HEK293 (cell line): ENCODE measurements around the gene TMX2.

ENCODE experiments used
- CTCF ChIP-seq: fragments of 450-650 bp; formaldehyde crosslinking; IDR thresholded peaks from 2 replicates; pipeline ENCODE4 v1.5.1; 2016; ENCODE audit warnings: missing biosample characterization, missing genetic modification characterization
- KLF16 ChIP-seq: fragments of 450-650 bp; formaldehyde crosslinking; IDR thresholded peaks from 2 replicates; pipeline ENCODE4 v1.5.1; 2017; ENCODE audit warnings: missing biosample characterization, missing genetic modification characterization
- KLF9 ChIP-seq: fragments of 450-650 bp; formaldehyde crosslinking; IDR thresholded peaks from 2 replicates; pipeline ENCODE4 v1.5.1; 2016; ENCODE audit warnings: missing biosample characterization, missing genetic modification characterization, low read depth
- REST ChIP-seq: fragments of 450-650 bp; formaldehyde crosslinking; IDR thresholded peaks from 2 replicates; pipeline ENCODE4 v1.5.1; 2016; ENCODE audit warnings: missing biosample characterization, missing genetic modification characterization
- ZNF146 ChIP-seq: fragments of 450-650 bp; formaldehyde crosslinking; IDR thresholded peaks from 2 replicates; pipeline ENCODE4 v1.5.1; 2016; ENCODE audit warnings: missing biosample characterization, missing genetic modification characterization
- ZNF629 ChIP-seq: fragments of 450-650 bp; formaldehyde crosslinking; IDR thresholded peaks from 2 replicates; pipeline ENCODE4 v1.5.1; 2017; ENCODE audit warnings: missing biosample characterization, missing genetic modification characterization
- ZNF658 ChIP-seq: fragments of 450-650 bp; formaldehyde crosslinking; IDR thresholded peaks from 2 replicates; pipeline ENCODE4; 2016; ENCODE audit warnings: missing biosample characterization, missing genetic modification characterization
- ZNF792 ChIP-seq: fragments of 450-650 bp; formaldehyde crosslinking; IDR thresholded peaks from 2 replicates; pipeline ENCODE4 v1.5.1; 2016; ENCODE audit warnings: missing biosample characterization, missing genetic modification characterization
- ZXDB ChIP-seq: fragments of 450-650 bp; formaldehyde crosslinking; IDR thresholded peaks from 2 replicates; pipeline ENCODE4 v1.5.1; 2016; ENCODE audit warnings: missing biosample characterization, missing genetic modification characterization

GRCh38 chr11:57758174-57758573 lies 45.8 kb downstream of the TMX2 start:
- TF ChIP-seq CTCF (tag by site-specific recombination): no peak
- no peak for TF ChIP-seq KLF9 (tag by site-specific recombination)
- no peak for TF ChIP-seq ZXDB (tag by site-specific recombination)
- TF ChIP-seq KLF16 (tag by site-specific recombination): no peak
- no peak for TF ChIP-seq ZNF146
- no peak for TF ChIP-seq ZNF792 (tag by site-specific recombination)
- no peak for TF ChIP-seq ZNF629 (tag by site-specific recombination)
- no peak for TF ChIP-seq ZNF658 (tag by site-specific recombination)
- TF ChIP-seq REST: no peak
